H1 (cell line): Measurements from ENCODE around the gene CXCR5. TPM values are rescaled to one million over a fixed set of nuclear protein-coding genes. Genes with fewer than 3 reads are reported as not detected.

Experiments
- CTCF ChIA-PET: fragments of 300-600 bp; sonication (Branson Sonifier 250); formaldehyde crosslinking; loops from one replicate; lab custom pipeline; 2021; ENCODE audit not compliant: partially characterized antibody; lab: Charles Lee
- POLR2A ChIA-PET: fragments of 300-600 bp; sonication (Branson Sonifier 250); formaldehyde crosslinking; loops from one replicate; lab custom pipeline; 2021; ENCODE audit warnings: inconsistent platforms; ENCODE audit not compliant: partially characterized antibody; lab: Charles Lee
- DNase-seq, 2 experiments: peaks; one replicate each; pipeline versions ENCODE4 v3.0.0 to v3.0.0-alpha.2; 2010 to 2022; ENCODE audit warnings: low spot score in 2 of 2, low read depth in 1 of 2, mixed read lengths in 1 of 2
- FAIRE-seq: peaks from 2 replicates; lab custom pipeline; 2011; peaks lifted over from hg19 to GRCh38; lab: Jason Lieb, UNC
- H2AFZ ChIP-seq: 2 replicates; pipeline ENCODE4 v1.8.1; 2012; ENCODE audit warnings: low read length, inconsistent platforms
- H2AK5ac ChIP-seq: 2 replicates; pipeline ENCODE4 v1.6.1; 2013; ENCODE audit warnings: low read depth, low read length
- H2BK120ac ChIP-seq: replicated peaks from 2 replicates; pipeline ENCODE3; 2013; ENCODE audit warnings: low read depth, low read length, inconsistent platforms
- H2BK12ac ChIP-seq: 2 replicates; pipeline ENCODE4 v1.6.1; 2013; ENCODE audit warnings: low read depth, low read length
- H2BK15ac ChIP-seq: 2 replicates; pipeline ENCODE4 v1.6.1; 2013; ENCODE audit warnings: low read length
- H2BK20ac ChIP-seq: 2 replicates; pipeline ENCODE4 v1.6.1; 2013; ENCODE audit warnings: low read length
- H2BK5ac ChIP-seq: 2 replicates; pipeline ENCODE4 v1.6.1; 2013; ENCODE audit warnings: low read depth, low read length
- H3K14ac ChIP-seq: 2 replicates; pipeline ENCODE4 v1.6.1; 2013; ENCODE audit warnings: inconsistent platforms; ENCODE audit not compliant: insufficient read length
- H3K18ac ChIP-seq: 2 replicates; pipeline ENCODE4 v1.6.1; 2013; ENCODE audit warnings: low read length; ENCODE audit errors: extremely low read depth
- H3K23ac ChIP-seq: 2 replicates; pipeline ENCODE4 v1.6.1; 2013; ENCODE audit warnings: inconsistent platforms; ENCODE audit not compliant: insufficient read length
- H3K23me2 ChIP-seq: 2 replicates; pipeline ENCODE4 v1.6.1; 2013; ENCODE audit warnings: low read depth, low read length
- H3K27ac ChIP-seq: 2 replicates; pipeline ENCODE4 v1.6.1; 2011; ENCODE audit warnings: low read depth, low read length, inconsistent platforms
- H3K27me3 ChIP-seq, 4 experiments: replicated peaks in 1 of 4; 1 replicate in 1 of 4; 2 replicates in 3 of 4; pipeline versions ENCODE4 v1.6.1 to v1.8.1; 2011 to 2013; ENCODE audit warnings: low read length in 3 of 4, mild to moderate bottlenecking in 3 of 4, inconsistent platforms in 2 of 4, mixed read lengths in 2 of 4, moderate library complexity in 1 of 4; ENCODE audit not compliant: control insufficient read depth in 3 of 4, insufficient read depth in 3 of 4; ENCODE audit errors: extremely low read depth in 1 of 4
- H3K36me3 ChIP-seq, 4 experiments: 2 replicates each; pipeline versions ENCODE4 v1.6.1 to v1.8.1; 2011 to 2013; ENCODE audit warnings: mild to moderate bottlenecking in 4 of 4, low read length in 3 of 4, moderate library complexity in 2 of 4, control low read depth in 1 of 4, inconsistent platforms in 1 of 4; ENCODE audit not compliant: insufficient read depth in 4 of 4, control insufficient read depth in 2 of 4
- H3K4ac ChIP-seq: replicated peaks from 2 replicates; pipeline ENCODE3; 2013; ENCODE audit warnings: low read length, low read depth, mixed read lengths, inconsistent platforms; ENCODE audit not compliant: insufficient read length
- H3K4me1 ChIP-seq, 4 experiments: replicated peaks in 1 of 4; 1 replicate in 1 of 4; 2 replicates in 3 of 4; pipeline versions ENCODE4 v1.6.1 to v1.8.1; 2011 to 2013; ENCODE audit warnings: low read length in 3 of 4, inconsistent platforms in 2 of 4, mixed read lengths in 1 of 4; ENCODE audit not compliant: insufficient read depth in 4 of 4, control insufficient read depth in 3 of 4
- H3K4me2 ChIP-seq, 2 experiments: 2 replicates each; pipeline versions ENCODE4 v1.6.1 to v1.8.1; 2011 to 2013; ENCODE audit warnings: low read depth in 2 of 2, low read length in 2 of 2, control low read depth in 1 of 2, inconsistent platforms in 1 of 2, mild to moderate bottlenecking in 1 of 2; ENCODE audit not compliant: insufficient read depth in 1 of 2
- H3K4me3 ChIP-seq, 4 experiments: fragments of 200-600, 300-600 bp in 1 of 4; sonication (generic), shearing (Covaris generic), sonication (Bioruptor Twin) in 1 of 4; 2 replicates each; pipeline versions ENCODE4 v1.5.1 to v1.8.1; 2011 to 2016; ENCODE audit warnings: low read length in 4 of 4, low read depth in 3 of 4, control low read depth in 2 of 4, inconsistent platforms in 2 of 4, mild to moderate bottlenecking in 2 of 4, mixed read lengths in 1 of 4, moderate library complexity in 1 of 4; ENCODE audit not compliant: insufficient read depth in 2 of 4; ENCODE audit errors: extremely low read depth in 1 of 4
- H3K56ac ChIP-seq: replicated peaks from 2 replicates; pipeline ENCODE3; 2013; ENCODE audit warnings: low read depth, mild to moderate bottlenecking, mixed read lengths, low read length, inconsistent platforms; ENCODE audit not compliant: insufficient read length
- H3K79me1 ChIP-seq: 2 replicates; pipeline ENCODE4 v1.6.1; 2013; ENCODE audit warnings: low read depth, low read length, control low read depth
- H3K79me2 ChIP-seq, 2 experiments: 2 replicates each; pipeline versions ENCODE4 v1.6.1 to v1.8.1; 2012 to 2013; ENCODE audit warnings: low read length in 2 of 2, mild to moderate bottlenecking in 2 of 2, inconsistent platforms in 1 of 2; ENCODE audit not compliant: insufficient read depth in 2 of 2, control insufficient read depth in 1 of 2
- H3K9ac ChIP-seq, 4 experiments: replicated peaks in 1 of 4; 1 replicate in 1 of 4; 2 replicates in 3 of 4; pipeline versions ENCODE4 v1.6.1 to v1.8.1; 2011 to 2013; ENCODE audit warnings: low read depth in 3 of 4, low read length in 3 of 4, control low read depth in 2 of 4, mild to moderate bottlenecking in 2 of 4, moderate library complexity in 2 of 4, inconsistent platforms in 1 of 4; ENCODE audit errors: extremely low read depth in 1 of 4
- H3K9me3 ChIP-seq, 2 experiments: 2 replicates each; pipeline versions ENCODE4 v1.6.1 to v1.8.1; 2012 to 2013; ENCODE audit warnings: mild to moderate bottlenecking in 2 of 2, moderate library complexity in 2 of 2, control low read depth in 1 of 2, inconsistent platforms in 1 of 2, low read depth in 1 of 2, low read length in 1 of 2, mixed read lengths in 1 of 2; ENCODE audit not compliant: insufficient read depth in 2 of 2
- H4K20me1 ChIP-seq, 2 experiments: replicated peaks in 1 of 2; 2 replicates each; pipeline versions ENCODE3 to v1.8.1; 2011 to 2013; ENCODE audit warnings: inconsistent platforms in 2 of 2, low read length in 2 of 2, mild to moderate bottlenecking in 1 of 2; ENCODE audit not compliant: insufficient read depth in 2 of 2, control insufficient read depth in 1 of 2
- H4K5ac ChIP-seq: 2 replicates; pipeline ENCODE4 v1.6.1; 2013; ENCODE audit warnings: low read length, low read depth, mixed read lengths, inconsistent platforms; ENCODE audit not compliant: insufficient read length
- H4K8ac ChIP-seq: 2 replicates; pipeline ENCODE4 v1.8.0; 2013; ENCODE audit warnings: mild to moderate bottlenecking, moderate library complexity, low read length, inconsistent platforms; ENCODE audit not compliant: insufficient read depth; ENCODE audit errors: extremely low read depth
- H4K91ac ChIP-seq: replicated peaks from 2 replicates; pipeline ENCODE3; 2013; ENCODE audit warnings: low read length, mixed read lengths, inconsistent platforms; ENCODE audit not compliant: insufficient read length
- SRF ChIP-seq: IDR thresholded peaks from 2 replicates; pipeline ENCODE4 v1.6.1; 2011; ENCODE audit warnings: mild to moderate bottlenecking, low read depth, low read length, moderate library complexity
- TCF12 ChIP-seq: IDR thresholded peaks from 2 replicates; pipeline ENCODE4 v1.6.1; 2011; ENCODE audit warnings: low read depth, mild to moderate bottlenecking, low read length
- WGBS, 2 experiments: shearing (Covaris generic) in 1 of 2; methylation state at CpG; one replicate each; pipeline versions ENCODE4 v1.1.6 to v1.1.7; 2013 to 2015; ENCODE audit warnings: low lambda C conversion rate in 2 of 2, mixed read lengths in 2 of 2, inconsistent platforms in 1 of 2, low coverage in 1 of 2, missing lambda C conversion rate in 1 of 2; ENCODE audit not compliant: insufficient replicate concordance in 2 of 2, insufficient coverage in 1 of 2, insufficient read length in 1 of 2; ENCODE audit errors: extremely low coverage in 1 of 2, missing lambda C conversion rate in 1 of 2; 5-methylcytosine and 5-hydroxymethylcytosine counted together
- polyA plus RNA-seq, 7 experiments: library from polyadenylated mRNA; depleted of rRNA in 3 of 7; stranded (reverse) in 5 of 7; unstranded in 2 of 7; fragments of >200 nt in 5 of 7; fragments of 200-250 nt in 2 of 7; gene quantifications; 1 replicate in 5 of 7; 2 replicates in 1 of 7; 4 replicates in 1 of 7; pipeline versions ENCODE4 v1.2.1 to v1.2.3, GENCODE V29; 2011 to 2013; ENCODE audit warnings: missing spikeins in 2 of 7, mixed read lengths in 2 of 7
- total RNA-seq: library from RNA; stranded (reverse); fragmentation: NEBNext Ultra II Directional; extraction: Animal tissue kit (Norgen Biotek cat#: 25700); gene quantifications from 2 replicates; pipeline ENCODE4 v1.2.1, GENCODE V29; 2021

CXCR5 gene
- total and polyA plus RNA-seq, 2 of the 8 experiments (the other 6 are each of a cell fraction or from before 2014, with no cell fraction given) = not detected

DNA sequence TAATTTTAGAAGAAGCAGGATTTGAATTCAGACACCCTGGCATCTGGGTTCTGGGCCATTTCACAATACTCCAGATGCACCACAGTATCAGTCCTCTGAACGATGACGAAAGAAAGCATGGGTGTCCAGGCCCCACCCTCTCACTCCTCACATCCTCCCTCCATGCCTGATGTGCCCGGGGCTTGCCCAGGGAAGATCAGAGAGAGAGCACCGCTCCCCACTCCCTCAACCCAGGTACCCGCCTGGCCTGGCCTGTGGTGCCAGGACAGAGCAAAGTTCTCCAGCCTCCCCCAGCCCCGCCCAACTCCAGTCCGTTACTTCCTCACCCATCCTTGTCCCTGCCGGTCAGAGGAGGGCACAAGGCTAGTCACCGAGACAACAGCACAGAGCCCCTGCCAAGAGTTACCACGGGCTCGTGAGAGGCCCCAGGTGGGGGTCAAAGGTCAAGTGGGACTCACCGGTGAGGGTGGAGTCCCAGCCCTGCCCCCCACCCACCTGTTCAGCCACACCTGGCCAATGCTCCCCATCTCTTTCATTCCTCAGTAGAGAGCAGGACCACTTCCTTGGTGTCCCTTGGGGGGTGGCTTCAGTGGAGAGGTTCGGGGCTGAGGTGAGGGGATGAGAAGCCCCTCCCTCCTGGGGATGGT lies 33.9 kb downstream of the CXCR5 start:
- H3K4ac ChIP-seq = no peak overlapping the region
- WGBS, 2 experiments = 40% methylated on average over 13 of the region's 13 CpGs; no CpG with 5 or more reads in 1 of the 2 experiments
- H4K91ac ChIP-seq = peak overlapping the region; percentile 93
- ChIA-PET POLR2A (interaction anchor here (1.0 to 10.7 kb wide), 2 partner anchors 22 to 126 kb away, joined by 3 to 61 read pairs; partner anchors contain the start of gene DDX6), CTCF (no interaction called here)
- H3K27me3 ChIP-seq = no peaks in the 10 kb centered on the region
- H4K8ac ChIP-seq = no peak overlapping the region
- H2AFZ ChIP-seq = no peak overlapping the region
- H3K14ac ChIP-seq = no peak overlapping the region
- H3K36me3 ChIP-seq = no peaks in the 10 kb centered on the region
- DNase-seq = no peak
- H3K23ac ChIP-seq = no peak overlapping the region
- no peaks in the 10 kb centered on the region for H3K9me3 ChIP-seq
- H2AK5ac ChIP-seq = no peak overlapping the region
- no peak for FAIRE-seq
- peaks cover 7% of the 10 kb centered on the region for H3K23me2 ChIP-seq
- H3K27ac ChIP-seq = peak overlapping the region; percentile 75
- peak overlapping the region; percentile 98 for H2BK5ac ChIP-seq
- peak overlapping the region; percentile 55 to 70 for H3K4me2 ChIP-seq
- peak overlapping the region; percentile 94 for H3K18ac ChIP-seq
- peaks cover 27 to 91% (median 83%) of the 10 kb centered on the region in 4 experiments for H3K4me1 ChIP-seq
- peak overlapping the region; percentile 35 for H4K5ac ChIP-seq
- H3K9ac ChIP-seq = peak overlapping the region in 2 of 4 experiments; percentile 55 to 66; a peak in 2 of 7 replicates
- H4K20me1 ChIP-seq = peaks cover 0 to under 1% of the 10 kb centered on the region in 2 experiments
- peak overlapping the region; percentile 99 for H2BK12ac ChIP-seq
- 0 out of 2 replicates have a peak overlapping the region, but pooled peaks have one; percentile 54 for H2BK15ac ChIP-seq
- peaks cover 14% of the 10 kb centered on the region for H3K79me1 ChIP-seq
- H3K79me2 ChIP-seq = peaks cover 0 to 87% of the 10 kb centered on the region in 2 experiments; a peak in 3 of 4 replicates
- no peak overlapping the region for H2BK120ac ChIP-seq
- peak overlapping the region in 3 of 4 experiments; percentile 11 to 46 (median 15); a peak in 4 of 8 replicates for H3K4me3 ChIP-seq
- H3K56ac ChIP-seq = no peak overlapping the region
- H2BK20ac ChIP-seq = peak overlapping the region; percentile 76; the same call in 1 of the 2 replicates
- no peak for TF ChIP-seq SRF
- TF ChIP-seq TCF12 = peak; percentile 80; the same call in 1 of the 2 replicates
